Gastrocnemius medialis (tissue), 4 donors: ENCODE results near the gene OCSTAMP. TPM values are rescaled to one million over a fixed set of nuclear protein-coding genes. Genes with fewer than 3 reads are reported as not detected.

ENCODE experiments used
- ATAC-seq, 2 donors: fragments of 150-250 bp; one replicate each; pipeline ENCODE4 v1.9.1; 2016
- DNase-seq, 2 donors: peaks; one replicate each; pipeline ENCODE4 v3.0.0-alpha.2; 2019
- H3K27ac ChIP-seq, 4 donors: fragments of 200-600 bp; sonication (generic); 1 replicate in 1 of 4; 2 replicates in 3 of 4; pipeline ENCODE4 v1.5.1; 2016 to 2018; ENCODE audit warnings: mild to moderate bottlenecking in 2 of 4, moderate library complexity in 1 of 4
- H3K27me3 ChIP-seq, 3 donors: fragments of 200-600 bp; sonication (generic) in 2 of 3; 1 replicate in 1 of 3; 2 replicates in 2 of 3; pipeline versions ENCODE4 v1.5.1 to v1.6.0; 2016 to 2019; ENCODE audit warnings: mild to moderate bottlenecking in 1 of 3, moderate library complexity in 1 of 3
- H3K36me3 ChIP-seq, 2 donors: fragments of 200-600 bp; sonication (generic) in 1 of 2; one replicate each; pipeline ENCODE4 v1.5.1; 2017 to 2018
- H3K4me1 ChIP-seq, 2 donors: fragments of 200-600 bp; sonication (generic) in 1 of 2; one replicate each; pipeline ENCODE4 v1.5.1; 2016 to 2017; ENCODE audit warnings: mild to moderate bottlenecking in 2 of 2
- H3K4me3 ChIP-seq, 4 donors: fragments of 200-600 bp; sonication (generic) in 3 of 4; 1 replicate in 1 of 4; 2 replicates in 3 of 4; pipeline ENCODE4 v1.5.1; 2016 to 2019; ENCODE audit warnings: mild to moderate bottlenecking in 2 of 4
- H3K9me3 ChIP-seq, 3 donors: fragments of 200-600 bp; sonication (generic) in 2 of 3; 1 replicate in 1 of 3; 2 replicates in 2 of 3; pipeline ENCODE4 v1.5.1; 2016 to 2019
- CTCF ChIP-seq, 5 experiments: fragments of 450-650 bp in 3 of 5; fragments of 200-600 bp in 2 of 5; sonication (generic) in 2 of 5; IDR thresholded peaks in 4 of 5; conservative IDR thresholded peaks in 1 of 5; 1 replicate in 4 of 5; 2 replicates in 1 of 5; pipeline ENCODE4 v1.5.1; 2016 to 2019; ENCODE audit warnings: antibody characterized with exemption in 5 of 5, mild to moderate bottlenecking in 3 of 5, moderate library complexity in 3 of 5
- POLR2A ChIP-seq, 2 donors: fragments of 450-650 bp; IDR thresholded peaks; one replicate each; pipeline ENCODE4 v1.6.1; 2017; ENCODE audit warnings: antibody characterized with exemption in 2 of 2, mild to moderate bottlenecking in 2 of 2, moderate library complexity in 2 of 2
- in situ Hi-C, 4 donors: fragments of 200-750 bp; cut with MboI; loops; one replicate each; pipeline versions ENCODE4 v1.15.0 to v1.8.0; 2017; ENCODE audit warnings: low sequenced_read_pairs in 4 of 4
- intact Hi-C: fragments of 100-400 bp; cut with DNase I; formaldehyde crosslinking; loops from one replicate; pipeline ENCODE4 v1.15.1; 2023; ENCODE audit warnings: low total_unique reads
- total RNA-seq, 4 donors: library from RNA; depleted of rRNA; stranded (reverse); fragments of >200 nt; gene quantifications; one replicate each; pipeline versions ENCODE4 v1.1.0 to v1.2.3, GENCODE V29; 2016

OCSTAMP gene
- total RNA-seq, 4 donors from 2014 or later = not detected

GRCh38 chr20:46501961-46502360 is 48.5 kb downstream of the OCSTAMP start:
- DNase-seq = no peak
- intact Hi-C loops (no loop called here), in situ Hi-C loops (no loop called here)
- H3K27me3 ChIP-seq = no peaks in the 10 kb centered on the region
- no peak overlapping the region for H3K27ac ChIP-seq
- no peak for ATAC-seq
- H3K9me3 ChIP-seq = peaks cover 0 to 15% (median 5%) of the 10 kb centered on the region in 3 donors
- H3K4me1 ChIP-seq = no peaks in the 10 kb centered on the region
- H3K36me3 ChIP-seq = no peaks in the 10 kb centered on the region
- peak overlapping the region in 1 of 4 donors; percentile 2 for H3K4me3 ChIP-seq
- TF ChIP-seq CTCF (IDR thresholded peaks at IDR 0.05 in 4 of 5, conservative IDR thresholded peaks at IDR 0.05 in 1 of 5) (no peak), POLR2A (IDR thresholded peaks at IDR 0.05) (no peak)

- ATAC-seq = no peak
- H3K36me3 ChIP-seq = no peaks in the 10 kb centered on the region
- H3K4me3 ChIP-seq = peak overlapping the region in 1 of 4 donors; percentile 2
- H3K27ac ChIP-seq = no peak overlapping the region
- DNase-seq = no peak
- in situ Hi-C loops (no loop called here), intact Hi-C loops (no loop called here)
- H3K27me3 ChIP-seq = no peaks in the 10 kb centered on the region
- no peaks in the 10 kb centered on the region for H3K4me1 ChIP-seq
- H3K9me3 ChIP-seq = peaks cover 0 to 15% (median 5%) of the 10 kb centered on the region in 3 donors
- TF ChIP-seq POLR2A (IDR thresholded peaks at IDR 0.05) (no peak), CTCF (IDR thresholded peaks at IDR 0.05 in 4 of 5, conservative IDR thresholded peaks at IDR 0.05 in 1 of 5) (no peak)
Observed at GRCh38 chr20:46501337-46501942, 49.0 kb downstream of the OCSTAMP start.

- no peak for ATAC-seq
Observed at GRCh38 chr20:46494077-46494476, 56.4 kb downstream of the OCSTAMP start.

GRCh38 chr20:46491354-46491753 is 59.1 kb downstream of the OCSTAMP start:
- TF ChIP-seq CTCF (IDR thresholded peaks at IDR 0.05 in 4 of 5, conservative IDR thresholded peaks at IDR 0.05 in 1 of 5) = no peak
- no peak for TF ChIP-seq POLR2A (IDR thresholded peaks at IDR 0.05)

More at GRCh38 chr20:46494077-46494476, 56.4 kb downstream of the OCSTAMP start:
- Histone ChIP-seq H3K4me3 (no peak overlapping the region), H3K27me3 (peaks cover 0 to 10% (median 3%) of the 10 kb centered on the region in 3 donors), H3K4me1 (no peaks in the 10 kb centered on the region), H3K36me3 (no peaks in the 10 kb centered on the region), H3K9me3 (no peaks in the 10 kb centered on the region), H3K27ac (no peak overlapping the region)
- TF ChIP-seq CTCF (IDR thresholded peaks at IDR 0.05 in 4 of 5, conservative IDR thresholded peaks at IDR 0.05 in 1 of 5) (no peak), POLR2A (IDR thresholded peaks at IDR 0.05) (no peak)
- no peak for DNase-seq
- in situ Hi-C loops = no loop called here
- intact Hi-C loops = no loop called here

More at GRCh38 chr20:46491354-46491753, 59.1 kb downstream of the OCSTAMP start:
- intact Hi-C loops = no loop called here
- no peak for ATAC-seq
- in situ Hi-C loops = no loop called here
- H3K27me3 ChIP-seq = peaks cover 2 to 10% (median 3%) of the 10 kb centered on the region in 3 donors
- no peaks in the 10 kb centered on the region for H3K36me3 ChIP-seq
- no peaks in the 10 kb centered on the region for H3K4me1 ChIP-seq
- no peak overlapping the region for H3K4me3 ChIP-seq
- DNase-seq = no peak
- no peaks in the 10 kb centered on the region for H3K9me3 ChIP-seq
- H3K27ac ChIP-seq = no peak overlapping the region

Other genes starting within 250 kb of the OCSTAMP start
- gene CDH22, start 242.2 kb downstream of the OCSTAMP start, total RNA-seq = 1 to 10 TPM in 1 of 4 donors, under 1 TPM in 3; 0.26 to 1.2 (median 0.35) TPM
- 10 to 100 TPM; 47.6 to 67.5 (median 53.6) TPM for gene ELMO2, start 144.0 kb downstream of the OCSTAMP start, total RNA-seq
- gene ZNF334, start 37.1 kb downstream of the OCSTAMP start, total RNA-seq = under 1 TPM in 2 of 4 donors, not detected in 2; 0.15 to 0.18 TPM
- gene SLC13A3, start 100.8 kb upstream of the OCSTAMP start, total RNA-seq = 1 to 10 TPM in 2 of 4 donors, under 1 TPM in 2; 0.20 to 2.8 (median 1.1) TPM
- 10 to 100 TPM in 3 of 4 donors, 1 to 10 TPM in 1; 8.3 to 17.7 (median 10.9) TPM for gene TP53RK, start 138.8 kb upstream of the OCSTAMP start, total RNA-seq
- gene SLC2A10, start 159.0 kb upstream of the OCSTAMP start, total RNA-seq = 1 to 10 TPM in 3 of 4 donors, under 1 TPM in 1; 0.36 to 4.0 (median 2.4) TPM